NCI-H774 (cell line): ENCODE data around the gene FAM227A.

ENCODE experiments used
- DNase-seq: peaks from one replicate; lab custom pipeline; 2025; lab: John Stamatoyannopoulos, UW

FAM227A gene

DNA sequence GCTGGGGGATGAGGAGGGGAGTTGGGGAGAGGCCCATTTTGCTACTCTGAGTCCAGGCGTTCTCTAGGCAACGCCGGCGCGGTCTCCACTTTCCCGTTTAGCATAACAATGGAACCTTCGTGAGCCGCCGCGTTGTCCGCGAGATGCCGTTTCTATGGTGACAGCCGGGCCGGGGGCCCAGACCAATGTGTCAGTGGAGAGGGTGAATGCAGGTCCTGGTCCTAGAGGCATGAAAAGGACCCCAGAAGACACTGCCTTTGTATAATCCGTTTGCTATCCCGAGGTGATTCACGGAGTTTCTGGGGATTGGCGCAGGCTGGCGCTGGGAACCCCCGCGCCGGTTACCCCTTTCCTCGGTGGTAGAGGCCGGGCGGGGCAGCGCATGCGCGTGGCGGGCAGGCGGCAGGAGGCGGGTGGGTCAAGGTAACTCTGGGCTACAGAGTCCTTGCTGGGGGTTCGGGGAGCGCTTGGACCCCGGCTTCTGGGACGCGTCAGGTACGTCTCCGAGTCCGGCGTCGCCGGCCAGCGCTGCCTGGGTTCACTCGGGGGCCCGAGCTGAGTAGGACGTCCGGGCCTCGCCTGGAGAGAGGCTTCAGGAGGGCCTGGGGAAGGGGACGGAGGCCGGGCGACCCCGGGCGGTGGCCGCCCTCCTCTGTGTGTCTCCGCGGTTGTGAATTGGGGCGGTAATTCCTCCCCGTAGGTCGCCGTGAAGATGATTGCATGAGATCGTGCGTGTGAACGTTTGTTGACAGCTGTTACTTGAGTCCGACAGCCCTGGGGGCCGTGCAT, at the start of gene FAM227A, which contains the start of gene CBY1:
Gene FAM227A (minus strand): TSS at position 137 of the 789 bp plus-strand sequence. CDS start 6,224 bp downstream, outside the sequence.
Gene CBY1 (plus strand): TSS at position 383 of the 789 bp plus-strand sequence. CDS start 11,417 bp downstream, outside the sequence.
- peak; percentile 78 for DNase-seq

DNA sequence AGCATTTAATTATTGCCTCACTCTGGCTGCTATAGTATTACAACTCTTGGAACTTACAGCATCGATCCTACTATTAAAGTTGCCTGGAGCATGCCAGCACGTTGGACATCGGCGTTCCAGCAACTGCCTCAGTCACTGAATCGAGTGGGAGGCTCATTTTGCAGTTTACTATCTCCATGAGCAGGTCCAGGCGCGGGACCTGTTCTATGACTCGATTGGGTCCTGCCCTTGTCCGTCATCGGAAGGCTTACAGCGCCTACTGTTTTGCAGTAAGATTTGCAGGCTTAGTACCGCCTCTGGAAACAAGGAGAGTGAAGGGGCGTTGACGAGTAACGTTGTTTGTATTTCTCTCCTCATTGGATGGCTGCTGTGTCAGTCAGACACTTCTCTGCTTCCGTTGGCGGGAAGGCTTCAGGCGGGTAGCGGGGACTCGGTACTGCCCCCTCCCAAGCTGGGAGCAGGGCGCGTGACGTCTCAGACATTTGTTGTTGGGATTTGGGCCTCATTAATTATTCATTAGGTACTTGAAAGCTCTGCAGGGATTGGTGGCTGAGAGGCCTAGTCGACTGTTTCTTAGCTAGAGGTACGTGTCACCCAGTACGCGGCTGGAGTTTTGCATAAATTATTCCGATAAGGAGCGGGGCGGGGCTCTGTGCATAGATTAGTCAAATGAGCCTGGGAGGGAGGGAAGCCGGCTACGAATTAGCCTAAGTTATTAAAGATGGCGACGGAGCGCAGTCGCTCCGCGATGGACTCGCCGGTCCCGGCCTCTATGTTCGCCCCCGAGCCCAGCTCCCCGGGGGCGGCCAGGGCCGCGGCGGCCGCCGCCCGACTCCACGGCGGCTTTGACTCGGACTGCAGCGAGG, 49.3 kb upstream of the FAM227A start, which contains the start of gene GTPBP1:
Gene GTPBP1 (plus strand): TSS at position 710 of the 866 bp plus-strand sequence. CDS start 12 bp downstream, at position 722.
- peak; percentile 96 for DNase-seq

GRCh38 chr22:38704654-38705234, 48.6 kb upstream of the FAM227A start:
- DNase-seq = no peak

DNA sequence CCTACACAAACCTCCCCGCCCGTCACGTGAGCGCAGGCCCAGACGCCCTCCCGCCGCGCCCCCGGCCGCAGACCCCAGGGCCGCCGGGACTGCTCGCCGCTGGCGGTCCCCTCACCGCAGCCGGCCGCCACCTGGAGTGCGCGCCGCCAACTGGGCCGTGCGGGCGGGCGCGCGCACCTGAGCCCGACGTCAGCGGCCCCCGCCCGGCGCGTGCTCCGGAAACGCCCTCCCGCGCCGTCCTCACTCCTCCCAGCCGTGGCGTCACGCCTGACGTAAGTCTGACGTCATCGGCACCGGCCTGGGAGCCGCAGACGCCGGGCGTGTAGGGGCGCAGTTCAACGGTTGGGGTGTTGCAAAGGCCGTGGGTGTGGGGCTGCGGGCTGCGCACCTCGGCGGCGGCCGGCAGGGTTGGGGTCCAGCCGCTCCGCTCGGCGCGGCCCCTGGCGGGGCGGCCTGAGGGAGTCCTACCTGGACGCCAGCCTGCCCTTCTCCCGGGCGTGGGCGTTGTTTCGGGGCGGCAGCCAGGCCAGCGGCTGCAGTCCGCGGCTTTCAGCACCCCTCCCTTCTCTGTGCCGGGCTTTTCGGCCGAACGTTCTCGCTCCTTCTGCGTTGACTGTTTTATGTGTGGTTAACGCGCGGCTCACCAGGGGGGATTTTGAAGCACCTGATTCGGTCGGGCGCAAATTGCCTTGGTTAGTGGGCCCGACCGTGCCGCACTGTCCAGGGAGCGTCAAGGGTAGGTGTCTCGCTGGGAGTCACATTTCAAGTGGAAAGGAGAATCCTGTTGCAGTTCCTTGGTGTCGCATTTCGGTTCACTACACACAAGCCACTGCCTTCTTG, 44.8 kb upstream of the FAM227A start, which contains the start of gene JOSD1:
Gene JOSD1 (minus strand): TSS at position 155 of the 840 bp plus-strand sequence. CDS start 956 bp downstream, outside the sequence.
- DNase-seq = peak; percentile 86

GRCh38 chr22:38700270-38700788, 44.1 kb upstream of the FAM227A start:
- DNase-seq = no peak

- no peak for DNase-seq
Measured at GRCh38 chr22:38699784-38700183, 43.6 kb upstream of the FAM227A start.

- DNase-seq = no peak
Measured at GRCh38 chr22:38699143-38699542, 43.0 kb upstream of the FAM227A start.

- no peak for DNase-seq
Measured at GRCh38 chr22:38698407-38699094, 42.4 kb upstream of the FAM227A start.

DNA sequence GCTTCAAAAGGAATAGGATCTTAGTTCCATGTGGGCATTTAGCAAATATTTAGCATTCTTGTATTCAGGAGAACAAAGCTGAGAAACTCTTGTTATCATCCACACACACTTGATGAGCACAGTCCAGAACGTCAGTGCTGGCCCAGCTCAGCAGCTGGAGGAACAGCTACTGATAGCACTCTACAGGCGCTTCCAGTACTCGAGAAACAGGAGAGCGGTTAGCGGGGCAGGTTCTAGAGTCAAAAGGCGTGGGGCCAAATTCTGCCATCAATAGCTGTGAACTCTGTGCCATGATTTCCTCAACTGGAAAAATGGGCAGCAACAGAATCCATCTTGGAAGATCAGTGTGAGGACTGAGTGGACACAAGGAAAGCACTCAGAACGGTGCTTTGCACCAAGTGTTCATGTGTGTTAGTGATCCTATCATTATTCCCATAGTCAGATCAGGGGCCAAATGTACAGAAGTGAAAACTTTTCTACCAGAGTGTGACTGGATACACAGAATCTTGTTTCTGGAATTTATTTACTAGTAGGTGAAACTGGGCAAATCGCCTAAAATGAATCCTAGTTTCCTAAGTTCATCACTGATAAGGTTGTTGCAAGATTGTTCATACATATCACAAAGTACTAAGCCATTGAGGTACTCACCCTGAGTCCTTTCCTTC, 41.4 kb upstream of the FAM227A start:
- no peak for DNase-seq

DNA sequence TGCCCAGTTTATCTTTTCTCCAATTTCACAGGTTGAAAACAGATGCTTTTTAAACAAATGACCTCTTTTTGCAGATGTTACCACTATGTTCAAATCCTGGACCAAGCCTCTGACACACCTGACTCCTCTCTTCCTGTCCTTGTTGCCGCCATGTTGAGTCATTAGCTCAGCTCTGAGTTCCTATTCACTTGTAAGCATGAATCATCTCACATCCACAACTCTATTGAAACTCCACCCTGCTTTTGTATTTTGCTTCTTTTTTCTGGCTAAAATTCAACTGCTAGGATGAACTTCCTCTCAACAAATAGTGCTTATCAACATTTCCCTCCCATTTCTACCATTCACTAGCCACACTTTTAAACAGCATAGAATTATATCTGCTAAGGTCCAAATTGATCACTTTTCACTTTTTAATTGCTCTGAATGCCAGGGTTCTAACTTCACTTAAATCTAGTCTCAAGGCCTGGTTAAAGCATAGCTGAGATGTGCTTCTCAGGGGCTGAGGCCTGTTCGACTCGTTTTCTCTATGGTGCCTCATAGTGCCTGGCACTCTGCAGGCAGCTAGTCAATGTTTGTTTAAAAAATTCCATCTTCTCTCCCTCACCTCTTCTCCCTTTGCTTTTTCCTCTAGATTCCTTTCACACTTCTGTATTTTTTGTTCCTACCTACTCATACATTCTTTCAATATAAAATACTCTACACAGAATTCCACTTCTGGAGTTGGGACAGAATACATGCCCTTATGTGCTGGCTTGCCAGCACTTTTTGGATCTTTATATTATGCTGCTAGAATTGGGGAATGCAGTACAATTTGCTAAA, 40.6 kb upstream of the FAM227A start:
- no peak for DNase-seq

DNA sequence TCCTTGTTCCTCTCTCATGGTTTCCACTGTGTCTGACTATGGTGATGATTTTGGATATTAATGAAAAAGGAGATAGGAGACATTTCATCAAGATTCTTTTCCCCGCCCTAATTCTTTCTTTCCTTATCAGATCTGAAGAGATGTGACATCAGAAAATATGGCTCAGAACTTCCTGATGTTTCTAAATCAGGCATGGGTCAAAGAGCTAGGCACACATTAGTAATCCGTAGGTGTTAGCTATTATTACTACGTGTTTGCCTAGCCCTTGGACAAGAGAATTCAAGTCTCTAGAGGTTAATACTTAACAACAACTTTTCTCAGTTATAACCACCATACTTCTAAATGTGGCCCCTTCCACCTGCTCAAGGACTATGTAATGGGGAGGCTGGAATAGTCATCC, 38.7 kb upstream of the FAM227A start:
- DNase-seq = no peak

DNA sequence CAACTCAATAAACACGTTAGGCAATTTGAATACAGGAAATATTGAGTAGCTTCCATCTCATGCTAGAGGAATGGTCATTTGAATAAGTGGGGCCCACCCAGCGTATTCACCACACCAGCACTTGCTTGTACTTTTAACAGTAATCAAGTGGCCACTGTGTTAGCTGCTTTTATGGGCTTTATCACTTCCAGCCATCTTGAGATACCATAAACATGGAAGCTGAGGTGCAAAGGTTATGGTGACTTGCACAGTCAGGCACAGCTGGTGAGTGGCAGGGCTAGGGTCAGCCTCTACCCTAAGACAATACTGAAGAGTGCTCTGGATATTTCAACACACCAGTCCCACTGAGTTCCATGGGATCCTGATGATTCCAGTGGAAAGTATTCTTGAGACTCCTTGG, 37.9 kb upstream of the FAM227A start:
- DNase-seq = no peak

GRCh38 chr22:38689651-38690050, 33.5 kb upstream of the FAM227A start:
- DNase-seq = no peak

DNA sequence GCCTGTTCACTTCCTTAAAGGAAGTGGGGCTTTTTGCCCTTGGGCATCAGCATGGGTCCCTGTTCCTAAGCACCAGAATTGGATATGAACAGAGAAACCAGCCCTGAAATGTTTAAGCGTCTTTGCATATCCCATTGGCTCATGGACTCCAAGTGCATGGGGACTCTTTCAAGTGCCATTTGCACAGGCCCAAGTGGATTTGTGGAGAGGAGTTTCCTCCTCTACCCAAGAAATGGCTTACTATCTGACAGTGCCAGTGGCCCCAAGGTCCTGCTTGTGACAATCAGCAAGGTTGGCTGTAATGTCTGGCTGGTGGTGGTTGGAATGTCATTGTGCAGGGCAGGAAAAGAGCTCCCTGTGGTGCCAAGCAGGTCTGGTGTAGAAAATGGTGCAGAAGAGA, 29.6 kb upstream of the FAM227A start:
- no peak for DNase-seq

GRCh38 chr22:38684895-38685294, 28.7 kb upstream of the FAM227A start:
- no peak for DNase-seq

DNA sequence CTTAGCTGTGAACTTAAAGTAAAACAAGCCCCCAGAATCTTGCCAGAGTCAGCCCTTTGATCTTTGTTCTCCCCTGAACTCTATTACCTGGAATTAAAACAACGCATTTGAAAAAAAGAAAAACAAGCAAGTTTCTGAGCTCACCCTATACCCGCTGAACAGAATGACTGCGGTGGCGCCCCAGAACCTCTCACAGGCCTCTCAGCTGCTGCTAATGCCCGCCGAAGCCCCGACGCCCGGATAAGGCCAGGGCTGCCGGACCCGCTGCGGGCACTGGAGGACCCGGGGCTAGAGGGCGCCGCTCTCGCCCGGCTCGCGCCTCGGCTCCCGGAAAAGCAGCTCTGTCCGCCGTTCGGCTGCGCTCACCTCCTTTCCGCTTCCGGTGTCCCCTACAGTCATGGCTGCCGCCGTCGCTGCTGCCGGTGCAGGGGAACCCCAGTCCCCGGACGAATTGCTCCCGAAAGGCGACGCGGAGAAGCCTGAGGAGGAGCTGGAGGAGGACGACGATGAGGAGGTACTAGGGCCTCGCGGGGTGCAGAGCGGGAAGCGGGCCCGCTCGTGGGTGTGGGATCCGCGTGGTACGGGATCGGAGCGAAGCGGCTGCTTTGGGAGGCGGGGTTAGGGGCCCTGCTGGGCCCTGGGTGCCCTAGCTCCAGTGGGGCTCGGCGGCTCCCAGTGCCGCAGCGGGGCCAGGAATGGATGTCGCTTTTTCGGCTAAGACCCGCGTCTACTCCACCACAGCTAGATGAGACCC, 25.6 kb upstream of the FAM227A start, which contains the start of gene TOMM22:
Gene TOMM22 (plus strand): TSS at position 376 of the 754 bp plus-strand sequence. CDS start 22 bp downstream, at position 398.
- peak; percentile 68 for DNase-seq

DNA sequence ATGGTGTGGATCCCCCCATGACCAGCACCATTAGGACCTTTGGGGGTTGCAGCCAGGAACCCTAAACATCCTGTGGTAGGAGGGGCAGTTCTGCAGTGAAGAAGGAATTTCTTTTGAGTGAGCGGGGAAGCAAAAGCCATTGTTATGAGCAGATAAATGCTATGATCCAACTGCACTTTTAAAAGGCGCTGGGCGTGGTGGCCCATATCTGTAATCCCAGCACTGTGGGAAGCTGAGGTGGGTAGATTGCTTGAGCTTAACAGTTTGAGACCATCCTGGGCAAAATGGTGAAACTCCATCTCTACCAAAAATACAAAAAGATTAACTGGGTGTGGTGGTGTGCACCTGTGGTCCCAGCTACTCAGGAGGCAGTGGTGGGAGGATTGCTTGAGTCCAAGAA, 19.6 kb upstream of the FAM227A start:
- DNase-seq = no peak

- no peak for DNase-seq
Measured at GRCh38 chr22:38674888-38675287, 18.7 kb upstream of the FAM227A start.
